Kasumi-1 (cell line): ENCODE results near the gene RTRAF.

Source experiments
- DNase-seq, 2 experiments: peaks; one replicate each; lab custom pipeline; 2025; lab: John Stamatoyannopoulos, UW

RTRAF gene

DNA sequence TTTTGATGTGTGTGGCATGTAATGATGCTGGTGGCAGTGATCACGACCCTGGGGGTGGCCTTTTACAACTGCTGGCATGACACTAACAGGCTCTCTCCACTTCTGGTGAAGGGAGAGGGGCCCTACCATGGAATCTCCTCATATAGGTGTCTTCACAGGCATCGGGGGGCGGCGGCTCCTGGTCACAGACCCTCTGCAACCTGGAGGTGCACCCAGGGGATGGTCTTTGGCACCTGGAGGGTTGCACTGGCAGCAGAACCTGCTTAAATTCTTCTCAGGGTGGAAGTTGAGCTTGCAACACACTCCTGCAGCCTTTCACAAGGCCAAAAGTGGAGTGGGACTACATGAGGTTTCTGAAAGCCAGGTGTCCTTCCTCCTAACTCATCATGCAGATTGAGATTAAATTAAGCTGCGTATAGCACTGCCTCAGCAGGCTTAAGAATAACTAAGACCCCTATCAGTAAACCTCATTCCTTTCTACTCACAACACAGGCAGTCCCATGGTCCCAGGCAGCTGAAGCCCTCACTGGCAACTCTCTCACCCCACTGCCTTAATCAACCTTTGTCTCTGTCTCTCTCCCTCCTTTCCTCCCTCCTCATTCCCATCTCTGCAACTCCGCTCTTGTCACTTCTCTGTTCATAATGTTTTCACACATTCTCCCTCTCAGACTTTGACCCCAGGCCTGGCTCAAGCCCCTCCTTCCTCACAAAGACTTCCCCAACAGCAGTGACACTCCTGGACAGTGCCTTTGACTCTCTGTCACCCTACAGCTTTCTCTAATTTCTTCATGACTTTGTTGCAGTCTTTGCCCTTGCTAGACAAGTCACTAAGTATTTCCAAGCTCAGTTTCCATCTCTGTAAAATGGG lies 60.6 kb downstream of the RTRAF start:
- DNase-seq: no peak

DNA sequence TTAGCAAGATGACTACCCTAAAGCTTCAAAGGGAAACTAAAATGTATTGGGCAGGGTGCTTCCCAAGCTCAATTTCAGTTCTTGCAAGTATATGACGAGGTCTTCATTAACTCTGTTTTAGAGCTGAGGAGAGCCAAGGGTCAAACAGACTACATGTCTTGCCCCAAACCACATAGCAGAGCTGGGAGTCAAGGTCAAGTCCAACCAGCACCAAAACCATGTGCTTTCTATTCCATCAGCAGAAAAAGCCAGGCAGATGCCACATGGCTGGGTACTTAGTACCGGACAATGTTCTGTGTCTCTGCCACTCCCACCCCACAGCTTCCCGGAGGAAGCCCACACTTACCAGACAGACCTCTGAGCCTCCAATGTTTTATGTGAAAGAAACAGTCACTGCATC lies 61.9 kb downstream of the RTRAF start:
- DNase-seq: no peak

- no peak for DNase-seq
Observed at GRCh38 chr14:52051871-52052270, 62.5 kb downstream of the RTRAF start.

GRCh38 chr14:52052288-52052943 lies 63.1 kb downstream of the RTRAF start:
- DNase-seq: no peak

DNA sequence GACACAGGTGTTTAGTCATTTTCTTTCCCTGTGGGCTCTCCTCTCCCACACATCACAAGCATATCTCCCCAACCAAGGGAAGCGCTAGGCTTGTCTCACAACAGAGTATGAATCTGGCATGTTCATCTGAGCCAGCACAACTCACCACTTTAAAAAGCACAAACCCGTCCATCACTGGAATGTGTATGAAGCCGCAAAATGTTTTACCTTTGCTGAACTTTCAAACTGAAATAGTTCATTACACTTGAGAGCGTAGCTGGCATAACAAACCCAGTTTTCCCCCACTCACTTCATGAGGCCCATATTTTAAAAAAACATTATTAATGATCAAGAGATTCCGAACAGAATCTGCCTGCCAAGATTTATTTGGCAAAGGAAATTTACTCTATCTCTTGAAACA lies 63.7 kb downstream of the RTRAF start:
- no peak for DNase-seq

GRCh38 chr14:52054678-52055077 lies 65.3 kb downstream of the RTRAF start:
- no peak for DNase-seq

- no peak for DNase-seq
Observed at GRCh38 chr14:52055167-52055566, 65.8 kb downstream of the RTRAF start.

- no peak for DNase-seq
Observed at GRCh38 chr14:52058341-52058740, 69.0 kb downstream of the RTRAF start.

GRCh38 chr14:52059649-52060048 lies 70.3 kb downstream of the RTRAF start:
- DNase-seq: no peak

GRCh38 chr14:52060080-52060479 lies 70.7 kb downstream of the RTRAF start:
- DNase-seq: no peak
